ENCODE data around the gene UNC45A. TPM values are rescaled to one million over a fixed set of nuclear protein-coding genes. Genes with fewer than 3 reads are reported as not detected.
"Not testable (repeated sequence)": the region's sequence is repeated elsewhere in the genome, so short reads cannot be mapped to it uniquely, and the experiment has no call there.

UNC45A gene
- polyA plus RNA-seq, 4 donors = 44.9 to 75.4 (median 63.6) TPM

DNA sequence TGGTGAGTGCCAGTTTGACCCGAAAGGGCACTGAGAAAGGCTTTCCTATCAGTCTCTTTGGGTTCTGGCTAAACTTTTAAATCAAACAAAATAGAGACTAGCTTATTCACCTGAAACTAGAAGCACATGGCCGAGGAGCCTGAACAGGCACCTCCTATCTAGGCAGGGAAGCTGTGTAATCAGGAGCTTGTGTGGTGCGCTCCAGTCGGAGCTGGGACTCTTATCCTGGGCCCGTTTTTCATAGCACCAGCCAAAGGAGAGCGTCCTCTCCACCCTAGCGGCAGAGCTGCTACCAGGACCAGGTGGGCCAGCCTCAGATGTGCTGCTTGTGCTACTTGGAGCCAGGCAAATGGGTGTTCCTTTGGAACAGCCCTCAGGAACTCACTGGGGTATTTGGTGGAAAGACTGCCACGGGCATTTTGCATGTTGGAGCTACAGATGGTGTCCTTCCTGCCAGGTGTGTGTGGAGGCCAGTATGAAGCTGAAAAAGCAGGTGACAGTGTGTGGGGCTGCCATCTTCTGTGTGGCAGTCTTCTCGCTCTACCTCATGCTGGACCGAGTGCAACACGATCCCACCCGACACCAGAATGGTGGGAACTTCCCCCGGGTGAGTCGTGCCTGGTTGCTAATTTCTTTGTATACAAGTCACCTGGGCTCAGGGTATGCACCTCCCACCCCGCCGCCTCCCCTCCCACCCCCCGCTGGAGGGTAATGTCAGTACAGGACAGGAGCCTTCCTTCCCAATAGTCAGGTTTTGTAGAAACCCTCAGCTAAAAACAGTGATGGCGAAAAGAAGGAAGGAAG is 31.1 kb upstream of the UNC45A start:
- no peak for DNase-seq (ENCODE audit: low read depth in 4 of 4, low spot score in 3 of 4)

DNA sequence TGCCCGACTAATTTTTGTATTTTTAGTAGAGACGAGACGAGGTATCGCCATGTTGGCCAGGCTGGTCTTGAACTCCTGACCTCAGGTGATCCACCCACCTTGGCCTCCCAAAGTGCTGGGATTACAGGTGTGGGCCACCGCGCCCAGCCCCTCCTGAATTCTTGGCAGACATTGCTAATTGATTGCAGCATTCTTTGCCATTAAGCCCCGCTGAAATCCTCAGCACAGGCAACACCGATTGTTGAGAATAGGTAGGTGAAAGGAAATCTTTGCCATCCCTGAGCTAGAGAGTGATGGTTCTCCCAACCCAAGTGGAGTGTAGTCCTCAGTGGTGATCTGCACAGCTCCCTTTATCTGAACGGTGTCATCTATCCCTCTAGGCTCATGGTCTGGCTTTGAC is 30.3 kb upstream of the UNC45A start:
- no peak for DNase-seq (ENCODE audit: low read depth in 4 of 4, low spot score in 3 of 4)

DNA sequence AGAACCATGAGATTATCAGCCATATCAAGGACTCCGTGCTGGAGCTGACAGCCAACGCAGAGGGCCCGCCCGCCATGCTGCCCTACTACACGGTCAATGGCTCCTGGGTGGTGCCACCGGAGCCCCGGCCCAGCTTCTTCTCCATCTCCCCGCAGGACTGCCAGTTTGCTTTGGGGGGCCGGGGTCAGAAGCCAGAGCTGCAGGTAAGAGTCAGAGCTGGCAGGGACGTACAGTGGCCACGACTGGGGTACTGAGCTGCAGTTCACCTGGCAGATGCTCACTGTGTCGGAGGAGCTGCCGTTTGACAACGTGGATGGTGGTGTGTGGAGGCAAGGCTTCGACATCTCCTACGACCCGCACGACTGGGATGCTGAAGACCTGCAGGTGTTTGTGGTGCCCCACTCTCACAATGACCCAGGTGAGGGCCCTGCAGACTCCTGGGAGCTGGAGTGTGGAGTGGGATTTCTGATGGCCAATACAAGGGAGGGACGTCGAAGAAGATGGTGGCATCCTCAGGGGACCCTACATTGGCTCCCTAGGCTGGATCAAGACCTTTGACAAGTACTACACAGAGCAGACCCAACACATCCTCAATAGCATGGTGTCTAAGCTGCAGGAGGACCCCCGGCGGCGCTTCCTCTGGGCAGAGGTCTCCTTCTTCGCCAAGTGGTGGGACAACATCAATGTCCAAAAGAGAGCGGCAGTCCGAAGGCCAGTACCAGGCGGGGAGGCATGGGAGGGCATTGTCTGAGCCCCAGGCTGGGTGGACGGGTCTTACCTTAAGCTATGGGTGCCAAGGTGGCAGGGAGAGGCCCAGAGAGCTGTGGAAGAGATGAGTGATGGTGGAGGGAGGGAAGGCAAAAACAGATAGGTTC is 29.5 kb upstream of the UNC45A start:
- DNase-seq (ENCODE audit: low read depth in 4 of 4, low spot score in 3 of 4) = no peak

DNA sequence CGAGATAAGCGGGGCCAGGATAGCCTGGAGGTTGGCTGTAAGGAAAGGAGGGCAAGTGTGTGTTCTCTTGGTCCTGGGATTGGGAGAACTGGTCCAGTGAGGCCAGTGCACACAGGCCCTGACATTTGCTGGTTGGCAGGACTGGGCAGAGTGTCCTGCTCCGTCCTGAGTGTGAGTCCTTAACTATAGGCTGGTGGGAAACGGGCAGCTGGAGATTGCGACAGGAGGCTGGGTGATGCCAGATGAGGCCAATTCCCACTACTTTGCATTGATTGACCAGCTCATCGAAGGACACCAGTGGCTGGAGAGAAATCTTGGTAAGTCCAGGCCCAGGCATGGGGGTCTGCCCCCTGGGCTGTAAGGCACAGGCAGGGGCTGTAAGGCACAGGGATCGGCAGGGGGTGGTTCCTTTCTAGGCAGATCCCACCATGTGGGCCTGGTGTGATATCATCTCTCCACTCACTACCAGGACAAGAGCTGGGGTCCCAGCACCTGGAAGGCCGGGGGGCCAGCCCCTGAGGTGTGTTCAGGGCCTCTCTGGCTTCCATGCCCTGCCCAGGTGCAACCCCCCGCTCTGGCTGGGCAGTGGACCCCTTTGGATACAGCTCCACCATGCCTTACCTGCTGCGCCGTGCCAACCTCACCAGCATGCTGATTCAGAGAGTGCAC is 28.8 kb upstream of the UNC45A start:
- no peak for DNase-seq (ENCODE audit: low read depth in 4 of 4, low spot score in 3 of 4)

DNA sequence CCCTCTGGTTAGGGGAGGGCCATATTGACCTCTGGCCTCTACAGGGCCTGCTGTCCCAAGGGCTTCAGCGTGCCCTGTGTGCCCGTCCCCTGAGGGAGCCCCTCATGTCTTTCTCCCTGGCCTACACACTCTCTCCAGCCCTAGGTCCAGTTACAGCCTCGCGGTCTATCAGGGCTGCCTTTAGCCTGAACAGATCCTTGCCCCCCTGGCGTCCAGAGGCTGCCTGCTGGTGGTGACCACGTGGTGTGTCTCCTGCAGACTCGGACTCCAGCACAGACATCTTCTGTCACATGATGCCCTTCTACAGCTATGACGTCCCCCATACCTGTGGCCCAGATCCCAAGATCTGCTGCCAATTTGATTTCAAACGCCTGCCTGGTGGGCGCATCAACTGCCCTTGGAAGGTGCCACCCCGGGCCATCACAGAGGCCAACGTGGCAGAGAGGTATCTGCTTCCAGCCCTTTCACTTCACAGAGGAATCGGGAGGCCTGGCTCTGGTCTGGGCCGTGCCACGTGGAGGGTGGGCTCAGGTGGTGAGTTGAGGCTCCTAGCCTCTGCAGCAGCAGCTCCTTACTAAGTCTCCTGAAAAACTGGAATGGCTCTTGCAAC is 27.9 kb upstream of the UNC45A start:
- no peak for DNase-seq (ENCODE audit: low read depth in 4 of 4, low spot score in 3 of 4)

DNA sequence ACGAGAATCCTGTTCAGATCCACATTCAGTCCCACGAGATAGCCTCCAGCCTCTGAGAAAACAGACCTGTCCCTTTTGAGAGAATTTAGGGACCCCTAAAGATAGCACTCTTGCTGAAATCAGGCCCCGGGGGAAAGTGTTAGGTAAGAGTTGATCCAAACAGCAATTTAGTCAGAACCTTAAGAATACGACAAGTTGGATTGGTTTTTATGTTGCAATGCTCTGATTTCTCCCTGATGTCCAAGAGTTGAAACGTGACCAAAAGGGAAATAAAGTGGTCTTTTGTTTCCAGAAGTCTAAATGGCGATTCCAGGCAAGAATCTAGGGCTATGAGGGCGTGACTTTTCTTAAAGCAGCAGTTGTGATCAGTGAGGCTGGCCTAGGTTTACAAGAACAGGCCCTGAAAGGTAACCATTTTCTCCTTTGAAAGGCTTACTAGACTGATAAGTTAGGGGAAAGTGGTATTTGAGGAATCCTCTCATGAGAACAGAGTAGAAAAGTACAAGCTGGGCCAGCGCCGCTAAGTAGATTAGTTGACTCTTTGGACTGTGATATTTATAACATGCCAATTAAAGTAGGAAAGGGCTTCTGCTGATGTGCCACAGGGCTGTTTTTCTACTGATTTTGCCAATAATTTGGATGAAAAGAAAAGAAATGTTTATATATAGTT is 27.1 kb upstream of the UNC45A start:
- DNase-seq (ENCODE audit: low read depth in 4 of 4, low spot score in 3 of 4) = no peak

DNA sequence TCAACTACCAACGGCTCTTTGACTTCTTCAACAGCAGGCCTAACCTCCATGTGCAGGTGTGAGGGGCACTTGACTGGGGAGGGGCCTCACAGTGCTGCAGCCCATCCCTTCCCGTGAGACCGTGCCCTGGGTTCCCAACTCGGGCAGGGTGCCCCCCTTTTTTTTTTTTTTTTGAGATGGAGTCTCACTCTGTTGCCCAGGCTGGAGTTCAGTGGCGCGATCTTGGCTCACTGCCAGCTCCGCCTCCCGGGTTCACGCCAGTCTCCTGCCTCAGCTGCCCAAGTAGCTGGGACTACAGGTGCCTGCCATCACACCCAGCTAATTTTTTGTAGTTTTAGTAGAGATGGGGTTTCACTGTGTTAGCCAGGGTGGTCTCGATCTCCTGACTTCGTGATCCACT is 25.6 kb upstream of the UNC45A start:
- not testable (repeated sequence) for DNase-seq (ENCODE audit: low read depth in 4 of 4, low spot score in 3 of 4)

DNA sequence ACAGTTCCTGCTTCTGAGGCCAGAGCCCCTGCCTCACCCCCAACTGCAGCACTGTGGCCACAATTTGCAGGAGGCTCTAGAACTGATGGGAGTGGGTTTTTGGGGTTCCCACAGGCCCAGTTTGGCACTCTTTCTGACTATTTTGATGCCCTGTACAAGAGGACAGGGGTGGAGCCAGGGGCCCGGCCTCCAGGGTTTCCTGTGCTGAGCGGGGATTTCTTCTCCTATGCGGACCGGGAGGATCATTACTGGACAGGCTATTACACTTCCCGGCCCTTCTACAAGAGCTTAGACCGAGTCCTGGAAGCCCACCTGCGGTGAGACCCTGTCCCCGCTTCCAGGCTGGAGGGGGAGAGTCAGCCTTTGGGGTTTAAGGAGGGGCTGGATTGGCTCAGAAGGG is 25.1 kb upstream of the UNC45A start:
- no peak for DNase-seq (ENCODE audit: low read depth in 4 of 4, low spot score in 3 of 4)

DNA sequence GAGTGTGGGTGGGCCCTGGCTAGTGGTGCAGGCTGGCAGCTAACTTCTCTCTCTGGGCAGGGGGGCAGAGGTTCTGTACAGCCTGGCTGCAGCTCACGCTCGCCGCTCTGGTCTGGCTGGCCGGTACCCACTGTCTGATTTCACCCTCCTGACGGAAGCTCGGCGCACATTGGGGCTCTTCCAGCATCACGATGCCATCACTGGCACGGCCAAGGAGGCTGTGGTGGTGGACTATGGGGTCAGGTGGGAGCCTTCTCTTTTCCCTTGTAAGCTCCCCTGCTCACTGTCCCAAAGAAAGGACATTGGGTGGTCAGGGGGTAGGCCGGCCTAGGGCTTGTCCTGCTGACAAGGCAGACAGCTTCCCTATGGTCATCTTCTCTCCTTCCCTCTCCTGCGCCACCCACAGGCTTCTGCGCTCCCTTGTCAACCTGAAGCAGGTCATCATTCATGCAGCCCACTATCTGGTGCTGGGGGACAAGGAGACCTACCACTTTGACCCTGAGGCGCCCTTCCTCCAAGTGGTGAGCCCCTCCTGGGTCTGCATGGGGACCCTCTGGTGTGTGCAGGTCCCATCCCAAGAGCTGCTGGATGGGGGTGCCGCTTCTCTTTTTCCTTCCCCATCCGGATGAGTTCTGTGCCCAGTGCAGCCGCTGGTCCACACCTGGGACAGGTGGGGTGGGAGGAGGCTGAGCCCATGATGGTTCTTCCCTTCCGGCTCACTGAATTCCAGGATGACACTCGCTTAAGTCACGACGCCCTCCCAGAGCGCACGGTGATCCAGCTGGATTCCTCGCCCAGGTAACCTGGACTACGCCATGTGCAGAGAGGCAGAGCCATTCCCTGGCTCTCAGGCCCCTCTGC is 24.4 kb upstream of the UNC45A start:
- no peak for DNase-seq (ENCODE audit: low read depth in 4 of 4, low spot score in 3 of 4)

DNA sequence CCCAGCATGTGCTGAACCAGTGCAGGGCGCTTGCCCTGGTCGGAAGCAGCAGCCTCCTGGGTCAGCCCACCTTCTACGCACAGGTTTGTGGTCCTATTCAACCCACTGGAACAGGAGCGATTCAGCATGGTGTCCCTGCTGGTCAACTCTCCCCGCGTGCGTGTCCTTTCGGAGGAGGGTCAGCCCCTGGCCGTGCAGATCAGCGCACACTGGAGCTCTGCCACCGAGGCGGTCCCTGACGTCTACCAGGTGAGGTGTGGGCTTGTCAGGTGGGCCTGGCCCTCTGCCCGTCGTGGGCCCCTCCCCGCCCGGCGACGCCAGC is 23.8 kb upstream of the UNC45A start:
- DNase-seq (ENCODE audit: low read depth in 4 of 4, low spot score in 3 of 4) = no peak

DNA sequence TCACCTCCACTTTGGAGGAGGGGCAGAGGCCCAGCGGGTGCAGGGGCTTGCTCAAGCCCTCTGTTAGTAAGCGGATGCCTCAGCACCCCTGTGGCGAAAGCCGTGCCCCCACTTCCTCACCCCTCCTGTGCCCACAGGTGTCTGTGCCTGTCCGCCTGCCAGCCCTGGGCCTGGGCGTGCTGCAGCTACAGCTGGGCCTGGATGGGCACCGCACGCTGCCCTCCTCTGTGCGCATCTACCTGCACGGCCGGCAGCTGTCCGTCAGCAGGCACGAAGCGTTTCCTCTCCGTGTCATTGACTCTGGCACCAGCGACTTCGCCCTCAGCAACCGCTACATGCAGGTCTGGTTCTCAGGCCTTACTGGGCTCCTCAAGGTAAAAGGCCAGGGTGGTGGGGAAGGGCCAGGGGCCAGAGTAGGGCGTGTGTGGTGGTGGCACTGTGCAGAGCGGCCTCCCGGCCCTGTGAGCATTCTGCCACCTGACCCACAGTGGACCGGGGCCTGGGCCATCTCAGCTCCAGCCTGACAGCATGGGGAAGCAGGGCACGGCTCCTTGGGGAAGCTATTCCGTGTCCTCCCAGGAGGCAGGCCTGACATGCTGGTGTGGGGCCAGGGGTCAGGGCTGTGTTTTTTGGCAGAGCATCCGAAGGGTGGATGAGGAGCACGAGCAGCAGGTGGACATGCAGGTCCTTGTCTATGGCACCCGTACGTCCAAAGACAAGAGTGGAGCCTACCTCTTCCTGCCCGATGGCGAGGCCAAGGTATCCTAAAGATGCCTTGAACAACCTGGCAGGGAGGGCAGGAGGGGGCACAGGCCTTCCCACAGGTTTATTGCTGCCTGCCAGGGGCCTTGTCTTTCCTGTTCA is 22.9 kb upstream of the UNC45A start:
- no peak for DNase-seq (ENCODE audit: low read depth in 4 of 4, low spot score in 3 of 4)

DNA sequence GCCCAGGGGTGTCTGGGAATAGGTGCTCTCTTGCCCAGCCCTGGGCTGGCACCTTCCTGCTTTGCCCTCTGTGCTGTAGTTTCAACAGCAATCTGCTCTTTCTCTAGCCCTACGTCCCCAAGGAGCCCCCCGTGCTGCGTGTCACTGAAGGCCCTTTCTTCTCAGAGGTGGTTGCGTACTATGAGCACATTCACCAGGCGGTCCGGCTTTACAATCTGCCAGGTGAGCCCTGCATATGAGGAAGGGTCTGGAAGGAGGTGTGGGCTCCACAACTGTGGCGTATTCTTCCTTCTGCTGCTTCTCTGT is 22.4 kb upstream of the UNC45A start:
- DNase-seq (ENCODE audit: low read depth in 4 of 4, low spot score in 3 of 4) = no peak

DNA sequence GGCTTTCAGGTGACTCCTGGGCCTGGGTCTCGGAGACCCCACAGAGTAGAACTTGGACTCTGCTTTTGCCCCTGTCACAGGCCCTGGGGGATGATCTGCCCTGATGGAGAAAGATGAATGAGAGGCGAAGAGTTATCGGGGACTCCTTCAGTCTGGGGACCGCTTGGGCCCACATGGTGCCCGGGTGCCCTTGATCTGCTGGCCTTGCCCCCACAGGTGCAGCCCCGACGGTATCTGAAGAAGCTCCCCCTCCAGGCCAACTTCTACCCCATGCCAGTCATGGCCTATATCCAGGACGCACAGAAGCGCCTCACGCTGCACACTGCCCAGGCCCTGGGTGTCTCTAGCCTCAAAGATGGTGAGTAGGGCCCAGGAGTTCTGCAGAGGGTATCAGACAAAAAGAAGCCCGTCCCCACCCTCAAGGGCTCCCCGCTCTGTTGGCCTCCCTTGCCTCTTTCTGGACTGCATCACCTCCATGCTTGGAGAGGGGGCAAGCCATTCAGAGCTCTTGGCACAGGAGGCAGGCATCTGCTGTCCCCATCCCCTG is 21.6 kb upstream of the UNC45A start:
- no peak for DNase-seq (ENCODE audit: low read depth in 4 of 4, low spot score in 3 of 4)

DNA sequence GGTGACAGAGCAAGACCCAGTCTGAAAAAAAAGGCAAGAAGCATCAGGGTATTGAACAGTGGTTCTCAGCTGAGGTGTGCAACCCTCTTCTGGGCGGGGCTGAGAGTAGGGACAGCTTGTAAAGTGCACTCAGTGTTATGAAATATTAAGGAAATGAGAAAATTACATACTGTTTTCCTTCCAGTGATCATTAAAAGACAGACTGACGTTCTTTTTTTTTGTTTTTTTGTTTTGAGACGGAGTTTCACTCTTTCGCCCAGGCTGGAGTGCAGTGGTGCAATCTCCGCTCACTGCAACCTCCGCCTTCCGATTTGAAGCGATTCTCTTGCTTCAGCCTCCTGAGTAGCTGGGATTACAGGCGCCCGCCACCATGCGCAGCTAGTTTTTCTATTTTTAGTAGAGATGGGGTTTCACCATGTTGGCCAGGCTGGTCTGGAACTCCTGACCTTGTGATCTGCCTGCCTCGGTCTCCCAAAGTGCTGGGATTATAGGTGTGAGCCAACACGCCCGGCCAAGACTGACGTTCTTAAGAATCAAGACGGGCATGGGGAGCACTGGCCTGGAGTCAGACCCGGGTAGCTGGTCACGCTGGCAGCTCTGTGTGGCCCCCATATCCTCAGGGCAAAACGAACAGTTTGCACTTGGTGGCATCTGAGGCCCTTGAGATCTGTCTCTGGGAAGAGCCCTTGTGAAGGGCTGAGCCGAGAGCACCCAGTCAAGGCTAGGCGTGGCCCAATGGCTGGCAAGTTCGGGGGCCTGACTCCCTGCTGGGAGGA is 20.6 kb upstream of the UNC45A start:
- no peak for DNase-seq (ENCODE audit: low read depth in 4 of 4, low spot score in 3 of 4)

DNA sequence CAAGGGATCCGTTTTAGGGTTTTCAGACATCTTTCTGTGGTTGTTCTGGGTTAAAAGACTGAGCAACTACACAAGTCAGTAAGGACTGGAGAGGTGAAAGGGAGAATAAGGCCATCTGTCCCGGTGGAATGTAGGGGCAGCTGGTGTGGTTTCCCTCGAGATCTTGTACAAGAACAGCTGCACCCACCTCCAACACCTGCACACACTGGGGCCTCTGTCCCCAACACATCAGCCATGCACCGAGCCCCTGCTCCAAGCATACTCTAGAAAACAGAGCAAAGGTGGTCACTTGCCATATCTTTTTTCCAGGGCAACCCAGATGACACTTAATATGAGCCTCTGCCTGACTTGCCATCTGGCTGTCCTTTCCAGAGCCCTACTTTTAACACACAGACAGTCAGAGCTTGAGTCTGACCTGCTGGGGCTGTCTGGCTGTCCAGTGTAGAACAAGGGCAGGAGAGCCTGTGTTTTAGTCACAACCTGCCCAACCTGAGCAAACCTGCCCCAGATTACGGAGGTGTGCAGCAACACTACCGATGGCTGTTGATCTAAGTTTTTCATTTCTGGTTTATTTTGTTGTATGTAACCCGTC is 19.8 kb upstream of the UNC45A start:
- no peak for DNase-seq (ENCODE audit: low read depth in 4 of 4, low spot score in 3 of 4)

DNA sequence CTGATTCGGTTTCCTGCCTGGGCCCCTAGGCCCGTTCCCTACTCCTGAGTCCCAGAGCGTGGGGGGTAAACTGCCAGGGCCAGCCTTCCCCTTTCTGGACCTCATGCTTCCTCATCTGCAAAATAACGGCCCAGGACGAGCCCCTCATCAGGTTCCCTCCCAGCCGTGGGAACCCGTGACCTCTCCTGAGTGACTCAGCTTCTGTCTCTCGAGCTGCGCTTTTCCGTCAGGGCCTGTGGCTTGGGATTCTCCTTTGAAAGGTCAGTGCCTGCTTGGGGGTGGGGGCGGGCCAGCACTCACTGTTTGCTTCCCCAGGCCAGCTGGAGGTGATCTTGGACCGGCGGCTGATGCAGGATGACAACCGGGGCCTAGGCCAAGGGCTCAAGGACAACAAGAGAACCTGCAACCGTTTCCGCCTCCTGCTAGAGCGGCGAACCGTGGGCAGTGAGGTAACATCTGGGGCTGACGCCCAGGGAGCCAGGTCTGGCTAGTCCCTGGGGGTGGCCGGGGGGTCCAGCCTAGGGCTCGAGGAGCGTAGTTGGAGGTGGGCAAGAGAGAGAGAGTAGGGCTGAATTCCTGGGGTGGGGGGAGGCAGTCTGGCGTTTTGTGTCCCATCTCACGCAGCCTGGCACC is 19.2 kb upstream of the UNC45A start:
- no peak for DNase-seq (ENCODE audit: low read depth in 4 of 4, low spot score in 3 of 4)

DNA sequence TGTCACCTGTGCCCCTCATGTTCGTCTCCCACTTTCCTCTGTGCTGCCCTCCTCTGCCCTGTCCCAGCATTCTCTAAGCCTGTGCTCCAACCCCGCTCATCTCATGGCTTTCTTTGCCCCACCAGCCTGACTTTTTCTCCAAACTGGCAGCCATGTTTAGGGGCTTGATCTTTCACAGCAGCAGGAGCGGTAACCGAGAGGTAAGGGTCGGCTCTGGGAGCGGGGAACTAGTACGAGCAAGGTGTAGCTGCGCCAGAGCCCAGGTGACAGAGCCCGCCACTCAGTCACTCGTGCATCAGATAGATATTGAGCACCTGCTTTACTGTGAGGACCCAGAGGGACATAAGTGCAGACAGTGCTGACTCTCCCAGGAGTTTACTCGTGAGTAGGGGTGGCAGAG is 18.6 kb upstream of the UNC45A start:
- no peak for DNase-seq (ENCODE audit: low read depth in 4 of 4, low spot score in 3 of 4)

All from left renal pelvis (tissue), 4 donors.